Stimulated activated memory B cell treated with anti-CD40 and anti-IgM and Interleukin-4, amounts not matched to agents 10 μg/mL and 1 μg/mL and 100 μg/mL, for 72 hours (primary cell): ENCODE measurements around the gene SAMD10.
"Not testable (repeated sequence)": the region's sequence is repeated elsewhere in the genome, so short reads cannot be mapped to it uniquely, and the experiment has no call there.

Experiments
- ATAC-seq: fragments of 150-1000 bp; cut with Tn5 transposase; 2 replicates; pipeline ENCODE4 v1.10.0; 2021
- H3K27ac Mint-ChIP-seq: one replicate; pipeline ENCODE4 v1.8.0; 2022; ENCODE audit warnings: mild to moderate bottlenecking, mixed read lengths
- H3K27me3 Mint-ChIP-seq: one replicate; pipeline ENCODE4 v1.8.0; 2022; ENCODE audit warnings: mixed read lengths
- H3K36me3 Mint-ChIP-seq: one replicate; pipeline ENCODE4 v1.8.0; 2022; ENCODE audit warnings: mixed read lengths
- H3K4me1 Mint-ChIP-seq: one replicate; pipeline ENCODE4 v1.8.0; 2022; ENCODE audit warnings: mixed read lengths
- H3K4me3 Mint-ChIP-seq: one replicate; pipeline ENCODE4 v1.8.0; 2022; ENCODE audit warnings: mild to moderate bottlenecking, moderate library complexity, mixed read lengths
- H3K9me3 Mint-ChIP-seq: one replicate; pipeline ENCODE4 v1.8.0; 2022; ENCODE audit warnings: mixed read lengths

SAMD10 gene

GRCh38 chr20:63934271-63935068 is 45.0 kb downstream of the SAMD10 start:
- Mint-ChIP-seq H3K4me1 (peaks cover 6% of the 10 kb centered on the region), H3K27me3 (no peaks in the 10 kb centered on the region), H3K36me3 (peaks cover 52% of the 10 kb centered on the region), H3K9me3 (no peaks in the 10 kb centered on the region), H3K4me3 (no peak overlapping the region), H3K27ac (no peak overlapping the region)
- no peak for ATAC-seq

- H3K4me3 Mint-ChIP-seq, result no peak overlapping the region
- peaks cover 60% of the 10 kb centered on the region for H3K36me3 Mint-ChIP-seq
- H3K9me3 Mint-ChIP-seq, result no peaks in the 10 kb centered on the region
- H3K27ac Mint-ChIP-seq, result no peak overlapping the region
- peaks cover 6% of the 10 kb centered on the region for H3K4me1 Mint-ChIP-seq
- H3K27me3 Mint-ChIP-seq, result no peaks in the 10 kb centered on the region
- no peak for ATAC-seq
Observed at GRCh38 chr20:63933646-63934045, 45.8 kb downstream of the SAMD10 start.

GRCh38 chr20:63932606-63933160 is 46.8 kb downstream of the SAMD10 start:
- H3K36me3 Mint-ChIP-seq, result peaks cover 67% of the 10 kb centered on the region
- H3K9me3 Mint-ChIP-seq, result no peaks in the 10 kb centered on the region
- H3K4me1 Mint-ChIP-seq, result peaks cover 6% of the 10 kb centered on the region

GRCh38 chr20:63931735-63932134 is 47.7 kb downstream of the SAMD10 start:
- Mint-ChIP-seq H3K4me1 (peaks cover 12% of the 10 kb centered on the region), H3K27ac (no peak overlapping the region), H3K9me3 (no peaks in the 10 kb centered on the region), H3K27me3 (no peaks in the 10 kb centered on the region), H3K36me3 (peaks cover 72% of the 10 kb centered on the region), H3K4me3 (no peak overlapping the region)
- ATAC-seq, result no peak

More at GRCh38 chr20:63932606-63933160, 46.8 kb downstream of the SAMD10 start:
- ATAC-seq, result no peak
- no peak overlapping the region for H3K27ac Mint-ChIP-seq
- no peak overlapping the region for H3K4me3 Mint-ChIP-seq
- no peaks in the 10 kb centered on the region for H3K27me3 Mint-ChIP-seq

GRCh38 chr20:63930971-63931553 is 48.4 kb downstream of the SAMD10 start:
- Mint-ChIP-seq H3K27ac (no peak overlapping the region), H3K36me3 (peaks cover 75% of the 10 kb centered on the region), H3K4me1 (peaks cover 19% of the 10 kb centered on the region), H3K4me3 (no peak overlapping the region), H3K9me3 (no peaks in the 10 kb centered on the region), H3K27me3 (no peaks in the 10 kb centered on the region)
- ATAC-seq, result no peak

- not testable (repeated sequence) for ATAC-seq, H3K27ac Mint-ChIP-seq, H3K27me3 Mint-ChIP-seq, H3K9me3 Mint-ChIP-seq, H3K4me3 Mint-ChIP-seq
- peaks cover 69% of the 10 kb centered on the region for H3K36me3 Mint-ChIP-seq
- peaks cover 24% of the 10 kb centered on the region for H3K4me1 Mint-ChIP-seq
Observed at GRCh38 chr20:63929473-63929883, 50.0 kb downstream of the SAMD10 start.

GRCh38 chr20:63929071-63929470 is 50.4 kb downstream of the SAMD10 start:
- Mint-ChIP-seq H3K27ac (no peak overlapping the region), H3K9me3 (no peaks in the 10 kb centered on the region), H3K4me1 (peaks cover 20% of the 10 kb centered on the region), H3K36me3 (peaks cover 65% of the 10 kb centered on the region), H3K27me3 (no peaks in the 10 kb centered on the region), H3K4me3 (no peak overlapping the region)
- no peak for ATAC-seq

- Mint-ChIP-seq H3K4me1 (peaks cover 20% of the 10 kb centered on the region), H3K4me3 (no peak overlapping the region), H3K27me3 (no peaks in the 10 kb centered on the region), H3K36me3 (peaks cover 50% of the 10 kb centered on the region), H3K9me3 (no peaks in the 10 kb centered on the region), H3K27ac (no peak overlapping the region)
- ATAC-seq, result no peak
Observed at GRCh38 chr20:63926298-63926697, 53.1 kb downstream of the SAMD10 start.

- no peak overlapping the region for H3K4me3 Mint-ChIP-seq
- H3K9me3 Mint-ChIP-seq, result no peaks in the 10 kb centered on the region
- H3K27me3 Mint-ChIP-seq, result no peaks in the 10 kb centered on the region
- H3K36me3 Mint-ChIP-seq, result peaks cover 33% of the 10 kb centered on the region
- no peak overlapping the region for H3K27ac Mint-ChIP-seq
- ATAC-seq, result no peak
- peaks cover 20% of the 10 kb centered on the region for H3K4me1 Mint-ChIP-seq
Observed at GRCh38 chr20:63924241-63924640, 55.2 kb downstream of the SAMD10 start.
